Activated CD4-positive, alpha-beta T cell treated with anti-CD3 and anti-CD28 coated beads, Interleukin-2, Interleukin-4, amounts not matched to agents 100 ng/mL and 50 ng/mL, durations not matched to agents 16 hours and 8 hours (primary cell): ENCODE measurements around the gene EGFL8.
"Not testable (repeated sequence)": the region's sequence is repeated elsewhere in the genome, so short reads cannot be mapped to it uniquely, and the experiment has no call there.

Experiments used
- DNase-seq: peaks from one replicate; pipeline ENCODE4 v3.0.0-alpha.2; 2020; ENCODE audit warnings: low spot score

The EGFL8 gene

GRCh38 chr6:32184084-32184640 lies 19.8 kb downstream of the EGFL8 start, which contains the start of gene AGER:
Gene AGER (minus strand): TSS chr6:32184253. CDS start chr6:32184222, 31 bp downstream.
- DNase-seq, result no peak

- peak; percentile 70 for DNase-seq
Observed at GRCh38 chr6:32185681-32186131, 21.3 kb downstream of the EGFL8 start.

GRCh38 chr6:32186151-32186840 lies 21.9 kb downstream of the EGFL8 start:
- DNase-seq, result not testable (repeated sequence)

GRCh38 chr6:32187009-32187709 lies 22.8 kb downstream of the EGFL8 start:
- DNase-seq, result no peak

- DNase-seq, result not testable (repeated sequence)
Observed at GRCh38 chr6:32187725-32188380, 23.5 kb downstream of the EGFL8 start.

- DNase-seq, result no peak
Observed at GRCh38 chr6:32188381-32189068, 24.1 kb downstream of the EGFL8 start.

GRCh38 chr6:32189069-32189741 lies 24.8 kb downstream of the EGFL8 start:
- DNase-seq, result no peak

- no peak for DNase-seq
Observed at GRCh38 chr6:32189742-32190053, 25.3 kb downstream of the EGFL8 start.

GRCh38 chr6:32190054-32190851 lies 25.9 kb downstream of the EGFL8 start, which contains the start of gene PBX2:
Gene PBX2 (minus strand): TSS chr6:32190202. CDS start chr6:32189915, 287 bp downstream.
- peak; percentile 91 for DNase-seq

- DNase-seq, result no peak
Observed at GRCh38 chr6:32190911-32191677, 26.7 kb downstream of the EGFL8 start.

- no peak for DNase-seq
Observed at GRCh38 chr6:32191696-32192607, 27.6 kb downstream of the EGFL8 start.

- DNase-seq, result peak; percentile 62
Observed at GRCh38 chr6:32192608-32193039, 28.2 kb downstream of the EGFL8 start, which contains the start of gene GPSM3. Gene GPSM3 (minus strand): TSS chr6:32192643. CDS start chr6:32192513, 130 bp downstream.

- DNase-seq, result not testable (repeated sequence)
Observed at GRCh38 chr6:32193096-32193495, 28.7 kb downstream of the EGFL8 start.

- no peak for DNase-seq
Observed at GRCh38 chr6:32194388-32194787, 30.0 kb downstream of the EGFL8 start.

GRCh38 chr6:32194825-32195651 lies 30.6 kb downstream of the EGFL8 start:
- peak; percentile 45 for DNase-seq

- DNase-seq, result peak; percentile 100
Observed at GRCh38 chr6:32195652-32195901, 31.2 kb downstream of the EGFL8 start.

GRCh38 chr6:32195902-32196681 lies 31.7 kb downstream of the EGFL8 start:
- DNase-seq, result peak; percentile 63
